ENCODE results near the gene CCDC34. TPM values are rescaled to one million over a fixed set of nuclear protein-coding genes. Genes with fewer than 3 reads are reported as not detected.
"Not testable (repeated sequence)": the region's sequence is repeated elsewhere in the genome, so short reads cannot be mapped to it uniquely, and the experiment has no call there.

The CCDC34 gene
- total RNA-seq, 1 donor from 2014 or later = 7.8 TPM

DNA sequence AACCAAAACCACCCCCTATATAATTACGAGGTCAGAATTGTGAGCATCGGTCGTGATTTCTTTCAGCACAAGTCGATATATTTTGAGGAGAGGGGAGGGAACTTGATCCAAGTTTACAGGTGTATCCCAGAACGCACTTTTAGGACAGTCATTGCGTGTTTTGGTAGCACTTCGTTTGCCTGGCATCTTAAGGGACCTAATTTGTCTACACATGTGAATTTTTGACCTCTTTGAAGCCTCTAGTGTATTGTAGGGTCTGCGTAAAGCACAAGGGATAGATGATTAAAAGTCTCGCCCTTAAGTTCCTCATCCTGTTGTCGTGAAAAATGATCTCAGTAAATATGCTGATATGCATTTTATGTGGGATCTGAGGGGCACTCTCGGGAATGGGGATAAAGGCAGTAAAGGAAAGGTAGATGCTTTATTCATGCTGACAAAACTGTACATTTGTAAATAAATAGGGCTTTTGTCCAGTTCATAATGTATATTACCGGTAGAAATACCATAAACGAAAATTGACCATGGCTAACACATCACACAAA, 632 bp upstream of the CCDC34 start:
- intact Hi-C loops (cut with micrococcal nuclease) = loop anchor here (1.0 kb wide), 4 partner anchors 109 to 745 kb away; partner anchors contain the start of genes KIF18A, LGR4 and METTL15

DNA sequence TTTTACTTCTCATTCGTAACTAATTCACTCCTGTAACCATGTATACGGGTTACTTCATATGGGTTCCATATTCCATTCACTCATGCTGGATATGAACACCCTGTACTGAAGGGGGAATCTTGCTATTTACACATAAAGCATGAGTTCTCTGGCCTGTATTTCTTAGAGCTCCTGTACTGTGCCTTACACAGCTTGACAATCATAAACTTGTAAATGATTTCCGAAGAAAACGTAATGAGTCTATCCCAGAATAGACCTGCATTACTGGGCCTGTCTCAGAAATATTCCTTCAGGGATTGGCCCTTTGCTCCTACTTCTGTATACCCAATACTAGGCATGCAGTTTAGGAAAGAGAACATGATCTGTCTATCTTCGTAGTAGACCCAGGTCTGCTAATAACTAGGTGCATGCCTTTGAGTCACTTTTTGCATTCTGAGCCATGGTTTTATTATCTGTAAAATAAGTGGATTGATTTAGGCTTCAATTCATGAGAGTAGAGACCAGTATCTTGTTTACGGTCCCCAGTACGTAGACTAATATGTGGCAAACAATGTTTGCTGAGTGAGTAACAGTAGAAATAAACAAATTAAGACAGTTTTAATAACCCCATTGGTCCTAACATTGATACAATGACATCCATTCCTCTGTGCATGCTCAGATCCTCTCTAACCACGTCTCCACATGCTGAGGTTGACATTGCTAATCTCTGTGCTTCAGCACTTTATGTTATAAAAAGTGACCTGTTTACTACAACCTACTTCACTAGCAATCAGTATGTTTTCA, 1.2 kb downstream of the CCDC34 start:
- intact Hi-C loops (cut with micrococcal nuclease) = no loop called here

DNA sequence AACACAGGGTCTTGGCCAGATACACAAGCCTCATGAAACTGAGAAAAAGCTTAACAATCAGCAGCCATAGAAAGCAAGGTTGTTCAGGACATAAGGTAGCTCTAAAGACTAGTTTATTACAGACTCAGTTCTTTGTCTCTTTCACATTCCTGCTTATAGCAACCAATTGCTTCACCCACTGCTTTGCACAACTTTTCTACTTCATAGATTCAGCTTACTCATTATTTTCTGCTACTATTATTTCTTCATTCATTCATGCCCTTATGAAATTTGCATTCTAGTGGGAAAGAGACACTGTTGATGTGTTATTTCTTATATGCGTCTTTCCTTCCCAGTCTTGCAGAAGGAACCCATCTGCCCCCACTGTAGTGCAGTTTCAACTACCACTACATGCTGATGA, 4.7 kb downstream of the CCDC34 start:
- intact Hi-C loops (cut with micrococcal nuclease) = no loop called here

DNA sequence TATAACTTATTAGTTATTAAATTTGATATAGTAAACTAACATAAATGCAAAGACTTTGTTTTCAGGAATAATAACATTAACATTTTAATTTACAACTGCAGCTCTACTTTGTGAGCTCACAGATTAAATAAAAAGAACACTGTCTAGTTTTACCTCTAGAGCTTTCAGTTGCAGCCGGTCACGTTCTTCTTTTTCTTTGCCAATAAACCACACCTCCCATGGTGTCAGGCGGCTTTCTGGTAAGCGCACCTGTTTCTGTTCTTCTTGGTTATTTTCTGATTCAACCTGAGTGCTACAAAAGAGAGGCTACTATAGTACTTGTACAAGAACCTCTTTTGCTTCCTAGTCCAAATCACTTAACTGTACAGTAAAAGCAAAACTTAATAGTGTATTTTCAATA, 5.8 kb downstream of the CCDC34 start:
- intact Hi-C loops (cut with micrococcal nuclease) = no loop called here

DNA sequence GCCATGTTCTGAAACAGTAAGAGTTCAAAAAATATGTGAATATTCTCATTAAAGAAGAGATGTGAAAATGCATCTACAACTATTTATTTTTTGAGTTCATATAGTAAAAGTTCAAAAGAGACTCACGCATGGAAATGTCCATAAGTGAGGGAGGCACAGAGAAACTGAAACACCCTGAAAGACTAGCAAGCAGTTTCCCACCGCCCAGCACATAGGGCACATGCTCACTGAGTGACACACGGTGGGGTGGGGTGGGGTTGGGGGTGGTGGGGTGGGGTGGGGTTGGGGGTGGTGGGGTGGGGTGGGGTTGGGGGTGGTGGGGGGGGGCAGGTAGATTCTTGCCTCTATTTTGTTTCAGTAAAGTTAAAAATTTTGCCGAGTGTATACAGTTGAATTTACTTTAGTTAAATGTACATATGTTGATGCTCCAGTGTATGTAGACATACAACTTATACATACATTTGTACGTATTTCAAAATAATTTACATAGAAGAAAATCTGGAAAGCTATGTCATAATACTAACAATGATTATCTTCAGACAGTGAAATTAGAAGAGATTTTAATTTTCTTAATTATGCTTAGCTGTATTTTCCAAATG, 6.3 kb downstream of the CCDC34 start:
- intact Hi-C loops (cut with micrococcal nuclease) = no loop called here

DNA sequence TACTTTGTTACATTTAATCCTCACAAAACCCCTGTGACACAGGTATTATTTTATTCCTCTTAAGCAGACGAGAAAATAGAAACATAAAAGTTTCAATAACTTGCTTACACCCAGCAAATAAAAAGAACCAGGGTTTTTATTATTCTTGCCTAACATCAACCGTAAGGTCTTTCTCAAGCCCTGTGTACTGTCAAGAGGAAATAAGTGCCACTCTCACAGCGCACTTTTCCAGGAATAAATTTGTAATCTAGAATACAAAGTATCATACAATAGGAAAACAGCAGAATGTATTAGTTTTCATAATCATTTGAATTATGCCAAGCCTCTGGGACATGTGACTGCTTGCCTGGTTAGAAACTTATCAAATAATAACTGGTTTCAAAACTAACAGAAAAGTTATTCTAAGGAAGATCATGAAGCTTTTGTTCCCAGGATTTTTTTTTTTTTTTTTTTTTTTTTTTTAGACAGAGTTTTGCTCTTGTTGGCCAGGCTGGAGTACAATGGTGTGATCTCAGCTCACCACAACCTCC, 7.4 kb downstream of the CCDC34 start:
- intact Hi-C loops (cut with micrococcal nuclease) = no loop called here

DNA sequence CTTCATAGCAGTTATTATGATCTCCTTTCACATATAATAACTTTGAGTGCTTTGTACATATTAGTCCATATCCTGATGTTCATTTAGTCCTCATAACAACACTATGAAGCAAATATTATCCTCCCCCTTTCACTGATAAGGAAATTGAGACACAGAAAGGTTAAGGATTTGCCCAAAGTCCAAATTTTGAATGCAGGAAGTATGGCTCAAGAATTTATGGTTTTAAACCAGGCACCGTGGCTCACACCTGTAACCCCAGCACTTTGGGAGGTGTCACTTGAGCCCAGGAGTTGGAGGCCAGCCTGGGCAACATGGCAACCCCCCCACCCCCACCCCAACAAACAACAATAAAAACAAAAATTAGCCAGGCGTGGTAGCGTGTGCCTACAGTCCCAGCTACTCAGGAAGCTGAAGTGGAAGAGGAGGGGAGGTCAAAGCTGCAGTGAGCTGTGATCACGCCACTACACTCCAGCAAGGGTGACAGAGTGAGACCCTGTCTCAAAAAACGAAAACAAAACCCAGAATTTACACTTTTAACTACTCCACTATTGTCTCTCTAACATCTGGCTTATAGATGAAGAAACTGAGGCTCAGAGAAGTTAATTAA, 8.6 kb downstream of the CCDC34 start:
- intact Hi-C loops (cut with micrococcal nuclease) = no loop called here

DNA sequence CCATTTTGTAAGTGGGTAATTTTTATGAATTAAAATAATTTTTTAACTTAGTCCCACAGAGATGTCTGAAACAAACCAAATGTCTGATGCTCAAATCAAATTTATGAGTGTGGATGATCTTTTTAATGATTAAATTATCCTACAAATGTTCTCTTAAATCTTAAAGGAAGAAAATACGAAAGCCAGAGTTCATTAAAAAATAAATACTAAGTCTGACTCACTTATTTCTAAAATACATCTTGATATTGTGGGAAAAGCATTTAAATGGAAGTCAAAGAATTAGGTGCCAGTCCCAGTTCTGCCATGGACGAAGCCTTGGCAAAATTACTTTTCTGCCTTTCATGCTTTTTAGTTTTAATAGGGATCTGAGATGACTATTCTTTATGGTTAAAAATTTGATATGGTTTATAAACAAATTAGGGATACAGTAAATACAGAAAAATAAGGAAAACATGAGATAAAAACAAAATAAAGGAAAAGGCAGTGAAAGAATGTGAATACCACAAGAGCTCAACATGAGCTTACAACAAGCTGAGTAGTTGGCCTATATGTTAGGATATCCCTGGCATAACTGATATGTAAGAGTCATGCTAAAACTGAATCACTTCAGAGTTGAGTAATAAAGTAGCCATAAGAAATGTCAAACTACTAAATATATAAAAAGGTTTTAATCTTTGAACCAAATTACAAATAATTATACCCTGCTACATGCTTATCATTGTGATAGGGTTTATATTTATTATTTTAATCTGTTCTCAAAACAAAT, 9.2 kb downstream of the CCDC34 start:
- intact Hi-C loops (cut with micrococcal nuclease) = no loop called here

DNA sequence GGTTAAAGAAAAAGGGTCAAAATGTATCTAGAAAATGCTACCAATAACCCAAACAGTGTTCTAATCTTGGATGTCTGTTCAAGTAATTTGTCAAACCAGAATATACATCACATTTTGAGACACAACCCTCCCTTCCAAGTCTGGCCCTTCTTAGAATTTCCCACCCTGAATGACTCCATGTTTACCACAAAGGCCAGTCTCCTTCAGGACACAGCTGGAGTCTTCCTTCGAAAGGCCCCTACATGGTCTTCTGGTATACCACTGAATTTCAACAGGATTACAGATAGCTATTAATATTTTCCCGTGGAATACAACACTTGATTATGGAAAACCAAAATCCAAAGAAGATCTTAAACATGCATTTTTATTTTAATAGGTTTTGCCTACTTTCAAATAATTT, 10.2 kb downstream of the CCDC34 start:
- intact Hi-C loops (cut with micrococcal nuclease) = no loop called here

DNA sequence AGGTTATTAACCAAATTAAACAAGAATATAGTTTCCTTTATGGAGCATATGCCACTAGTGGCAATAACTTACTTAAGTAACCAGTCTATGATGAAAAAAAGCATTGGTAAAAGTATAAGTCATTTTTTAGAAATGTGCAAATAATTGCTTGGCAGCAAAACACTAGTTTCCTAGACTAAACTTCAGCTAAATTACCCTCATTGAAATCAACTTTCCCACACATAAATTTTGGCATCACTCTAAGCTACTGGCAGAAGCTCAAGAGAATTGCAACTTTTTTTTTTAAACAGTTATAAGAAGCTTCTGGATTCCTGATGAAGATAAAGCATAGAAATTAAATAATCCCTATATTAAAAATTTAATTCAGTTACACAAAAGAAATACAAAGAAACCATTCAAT, 12.5 kb downstream of the CCDC34 start:
- intact Hi-C loops (cut with micrococcal nuclease) = no loop called here

DNA sequence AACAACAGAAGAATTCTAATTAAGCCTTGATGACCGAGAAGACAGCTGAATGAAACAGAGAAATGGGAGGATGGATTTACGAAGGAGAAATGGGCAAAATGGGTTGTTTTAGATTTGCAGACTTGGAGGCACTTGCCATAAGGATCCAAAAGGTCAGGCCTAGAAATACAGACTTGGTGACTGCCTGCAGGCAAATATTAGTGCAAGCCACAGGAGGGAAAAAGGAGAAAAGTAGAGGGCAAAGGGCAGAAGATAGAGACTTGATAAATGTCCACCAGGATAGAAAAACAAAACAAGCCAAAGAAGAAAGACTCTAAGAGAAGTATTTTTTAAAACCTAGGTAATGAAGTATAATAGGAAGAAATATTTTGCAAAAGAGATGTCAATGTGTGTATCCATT, 13.1 kb downstream of the CCDC34 start:
- intact Hi-C loops (cut with micrococcal nuclease) = no loop called here

DNA sequence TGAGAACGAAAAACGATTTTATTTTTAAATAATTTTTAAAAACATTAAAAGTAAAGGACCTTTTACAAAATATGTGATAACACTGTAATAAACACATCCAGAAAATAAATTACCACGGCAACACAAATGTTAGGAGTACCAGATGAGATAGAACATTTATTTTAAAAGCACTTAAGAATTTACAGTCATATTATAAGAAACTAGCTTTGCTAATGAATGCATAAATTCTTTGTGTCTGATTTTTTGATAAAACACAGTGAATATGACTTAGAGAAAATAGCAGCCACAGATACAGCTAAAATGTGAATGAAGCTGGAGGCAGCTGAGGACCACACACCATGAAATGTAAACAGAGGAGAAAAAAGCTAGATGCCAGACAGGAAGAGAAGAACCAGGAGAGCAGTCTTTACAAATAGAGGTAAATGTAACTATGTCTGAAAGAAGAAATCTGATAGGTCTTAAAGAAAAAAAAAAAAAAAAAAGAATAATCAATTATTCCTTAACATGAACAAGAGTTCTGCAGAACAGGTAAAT, 14.6 kb downstream of the CCDC34 start:
- intact Hi-C loops (cut with micrococcal nuclease) = no loop called here

DNA sequence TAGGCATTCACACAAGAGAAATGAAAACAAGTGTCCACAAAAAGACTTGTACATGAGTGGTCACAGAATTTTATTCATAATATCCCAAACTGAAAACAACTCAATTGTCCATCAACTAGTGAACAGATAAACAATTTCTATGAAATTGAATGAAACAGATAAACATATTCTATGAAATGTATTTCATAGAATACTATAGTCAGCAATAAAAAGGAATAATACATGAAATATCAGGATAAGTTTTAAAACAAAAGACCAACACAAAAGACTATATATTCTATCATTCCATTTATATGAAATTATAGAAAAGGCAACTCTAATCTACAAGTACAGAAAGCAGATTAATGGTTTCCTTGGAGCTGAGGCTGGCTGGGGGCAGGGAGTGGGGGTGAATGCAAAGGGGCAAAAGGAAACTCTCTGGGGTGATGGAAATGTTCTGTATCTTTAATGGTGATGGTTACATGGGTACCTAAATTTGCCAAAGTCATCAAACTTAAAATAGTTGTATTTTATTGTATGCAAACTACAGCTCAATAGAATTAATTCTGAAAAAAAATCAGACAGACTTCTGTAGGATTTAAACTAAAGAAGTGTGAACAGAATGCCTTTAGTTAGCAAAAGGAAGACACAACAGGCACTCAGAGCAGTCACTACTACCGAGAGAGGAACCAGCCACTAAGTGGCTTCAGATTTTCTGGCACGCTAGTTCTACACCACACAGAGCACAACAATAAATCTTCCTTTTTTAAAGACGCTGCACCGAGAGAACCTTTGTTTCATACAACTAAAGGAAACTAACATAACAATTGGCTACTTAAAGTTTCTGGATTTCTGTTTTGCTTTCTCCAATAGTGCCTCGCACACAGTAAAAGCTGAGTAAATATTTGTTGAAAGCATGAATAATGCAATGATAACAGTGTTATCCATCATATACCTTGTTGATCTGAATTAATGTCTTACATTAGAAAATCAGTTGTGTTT, 15.4 kb downstream of the CCDC34 start:
- intact Hi-C loops (cut with micrococcal nuclease) = no loop called here

DNA sequence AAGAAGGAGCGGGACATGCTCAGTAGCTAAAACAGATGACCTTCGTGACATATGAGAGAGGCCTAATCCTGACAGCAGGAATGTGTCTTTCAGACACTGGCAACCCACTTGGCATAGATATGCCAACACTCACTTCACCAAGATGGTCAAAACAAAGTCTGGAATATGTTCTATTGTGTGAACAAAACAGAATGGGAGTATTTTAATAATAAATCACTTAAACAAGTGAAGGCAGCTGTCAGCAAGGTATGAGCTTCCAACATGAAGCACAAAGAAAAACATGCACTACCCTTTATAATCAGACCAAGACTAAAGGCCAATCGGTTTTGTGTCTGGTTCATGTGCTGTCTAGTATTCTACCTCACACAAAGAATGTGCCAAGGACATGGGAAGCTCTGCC, 23.1 kb downstream of the CCDC34 start:
- intact Hi-C loops (cut with micrococcal nuclease) = no loop called here

DNA sequence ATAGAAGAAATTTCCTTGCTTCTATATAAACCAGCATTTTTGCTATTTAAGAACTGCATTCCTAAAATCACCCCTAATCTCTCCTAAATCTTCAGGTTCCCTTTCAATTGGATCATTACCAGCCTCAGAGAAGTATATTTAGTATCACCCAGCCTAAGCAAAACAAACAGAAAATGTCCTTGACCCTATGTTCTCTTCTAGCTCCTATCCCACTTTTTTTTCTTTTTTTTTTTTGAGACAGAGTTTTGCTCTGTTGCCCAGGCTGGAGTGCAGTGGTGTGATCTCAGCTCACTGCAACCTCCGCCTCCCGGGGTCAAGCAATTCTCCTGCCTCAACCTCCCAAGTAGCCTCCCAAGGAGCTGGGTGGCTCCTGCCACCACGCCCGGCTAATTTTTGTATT, 28.3 kb downstream of the CCDC34 start:
- intact Hi-C loops (cut with micrococcal nuclease) = not testable (repeated sequence)

DNA sequence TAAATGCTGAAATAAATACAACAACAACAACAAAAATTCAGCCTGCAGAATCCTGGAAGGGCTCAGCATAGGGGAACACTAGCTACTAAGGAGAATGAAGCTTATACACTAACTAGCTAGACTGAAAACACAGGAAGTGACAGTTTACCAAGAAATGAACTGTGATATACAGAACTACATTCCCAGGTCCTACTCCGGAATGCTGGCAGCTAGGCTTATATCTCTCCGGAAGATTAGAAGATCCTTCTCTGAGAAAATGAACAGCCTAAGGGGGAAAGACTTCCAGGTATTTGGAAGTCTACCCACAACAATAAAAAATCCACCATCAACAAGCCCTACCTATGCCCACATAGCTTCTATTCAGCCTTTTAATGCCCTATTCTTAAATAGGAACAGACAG, 31.0 kb downstream of the CCDC34 start:
- intact Hi-C loops (cut with micrococcal nuclease) = no loop called here

DNA sequence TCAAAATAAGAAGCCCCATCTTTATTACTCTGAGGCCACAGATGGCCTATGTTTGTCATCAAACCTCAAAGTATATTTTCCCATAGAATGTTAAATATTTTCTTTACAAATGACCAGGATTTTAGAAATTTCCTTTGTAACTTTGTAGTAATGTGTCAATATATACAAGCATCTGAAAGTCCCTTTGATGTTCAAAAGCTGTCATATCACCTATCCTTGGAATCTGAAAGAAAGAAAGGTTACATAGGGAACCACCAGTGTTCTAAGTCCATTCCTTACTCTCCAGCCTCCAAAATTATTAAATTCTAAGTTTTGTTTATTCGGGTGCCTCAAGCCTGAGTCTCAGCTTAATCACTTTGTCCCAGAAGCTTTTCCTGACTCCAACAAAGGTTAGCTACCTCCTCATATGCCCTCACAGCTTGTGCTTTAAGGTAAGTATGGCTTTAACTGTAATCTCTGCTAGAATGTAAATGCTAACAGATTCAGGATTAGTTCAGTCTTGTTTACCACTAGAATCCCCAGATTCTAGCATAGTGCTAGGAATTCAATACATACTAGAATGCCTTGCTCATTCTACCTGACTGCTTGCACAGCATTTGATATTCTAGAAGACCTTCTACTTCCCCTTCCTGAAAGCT, 32.3 kb downstream of the CCDC34 start:
- intact Hi-C loops (cut with micrococcal nuclease) = no loop called here

DNA sequence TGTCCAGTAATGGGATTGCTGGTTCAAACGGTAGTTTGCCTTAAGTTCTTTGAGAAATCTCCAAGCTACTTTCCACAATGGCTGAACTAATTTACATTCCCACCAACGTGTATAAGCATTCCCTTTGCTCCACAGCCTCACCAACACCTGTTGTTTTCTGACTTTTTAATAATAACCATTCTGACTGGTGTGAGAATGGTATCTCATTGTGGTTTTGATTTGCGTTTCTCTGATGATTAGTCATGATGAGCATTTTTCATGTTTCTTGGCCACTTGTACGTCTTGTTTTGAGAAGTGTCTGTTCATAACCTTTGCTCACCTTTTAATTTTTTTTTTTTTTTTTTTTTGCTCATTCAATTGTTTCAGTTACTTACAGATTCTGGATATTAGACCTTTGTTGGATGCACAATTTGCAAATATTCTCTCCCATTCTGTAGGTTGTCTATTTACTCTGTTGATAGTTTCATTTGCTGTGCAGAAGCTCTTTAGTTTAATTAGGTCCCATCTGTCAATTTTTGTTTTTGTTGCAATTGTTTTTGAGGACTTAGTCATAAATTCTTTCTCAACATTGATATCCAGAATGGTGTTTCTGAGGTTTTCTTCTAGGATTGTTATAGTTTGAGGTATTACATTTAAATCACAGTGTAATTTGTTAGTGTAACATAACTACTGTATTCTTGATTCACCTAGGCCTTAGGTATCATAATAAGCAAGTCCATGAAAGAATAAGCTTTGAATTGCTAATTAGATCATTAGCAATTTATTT, 33.0 kb downstream of the CCDC34 start:
- intact Hi-C loops (cut with micrococcal nuclease) = no loop called here

DNA sequence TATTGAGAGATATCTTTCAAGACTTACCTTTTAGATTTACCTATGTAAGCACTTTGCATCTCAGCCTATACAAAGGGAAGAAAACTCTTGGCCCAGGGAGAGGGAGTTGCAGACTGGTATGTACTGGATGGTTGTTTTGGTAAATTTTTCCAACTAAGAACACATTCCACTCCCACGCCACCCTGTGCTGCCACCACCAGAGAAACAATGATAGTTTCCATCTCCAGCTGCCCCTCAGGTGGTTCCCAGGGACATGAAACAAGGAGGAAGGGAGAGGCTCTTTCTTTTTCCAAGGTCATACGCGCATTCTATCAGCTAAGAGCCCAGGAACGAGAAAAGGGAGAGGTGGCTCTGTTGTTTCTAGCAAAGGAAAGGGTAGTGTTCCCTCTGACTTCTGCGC, 34.4 kb downstream of the CCDC34 start:
- intact Hi-C loops (cut with micrococcal nuclease) = no loop called here
